Kidney (tissue), 14 donors: ENCODE results near the gene SIAH3. TPM values are rescaled to one million over a fixed set of nuclear protein-coding genes. Genes with fewer than 3 reads are reported as not detected.

Experiments used
- DNase-seq, 5 donors: peaks; one replicate each; pipeline ENCODE4 v3.0.0-alpha.2; 2013 to 2020
- FAIRE-seq: peaks from 2 replicates; lab custom pipeline; 2012; peaks lifted over from hg19 to GRCh38; lab: Jason Lieb, UNC
- H3K27ac ChIP-seq, 2 donors: one replicate each; pipeline ENCODE4 v1.7.0; 2013; ENCODE audit warnings: low read depth in 2 of 2, low read length in 2 of 2, inconsistent platforms in 1 of 2
- H3K27me3 ChIP-seq: one replicate; pipeline ENCODE4 v1.7.1; 2013; ENCODE audit warnings: low read length, inconsistent platforms; ENCODE audit not compliant: control insufficient read depth, insufficient read depth
- H3K36me3 ChIP-seq, 3 donors: one replicate each; pipeline versions ENCODE4 v1.7.0 to v1.7.1; 2013; ENCODE audit warnings: low read length in 3 of 3, control low read depth in 1 of 3, inconsistent platforms in 1 of 3; ENCODE audit not compliant: insufficient read depth in 3 of 3, control insufficient read depth in 2 of 3
- H3K4me1 ChIP-seq, 3 donors: one replicate each; pipeline versions ENCODE4 v1.7.0 to v1.7.1; 2013; ENCODE audit warnings: low read length in 3 of 3, inconsistent platforms in 1 of 3, low read depth in 1 of 3; ENCODE audit not compliant: control insufficient read depth in 2 of 3, insufficient read depth in 2 of 3
- H3K4me3 ChIP-seq, 3 donors: one replicate each; pipeline versions ENCODE4 v1.7.0 to v1.8.1; 2013; ENCODE audit warnings: low read length in 3 of 3, control low read depth in 1 of 3, inconsistent platforms in 1 of 3
- H3K9ac ChIP-seq, 3 donors: one replicate each; pipeline versions ENCODE4 v1.7.0 to v1.7.1; 2013; ENCODE audit warnings: low read length in 3 of 3, control low read depth in 1 of 3, inconsistent platforms in 1 of 3
- H3K9me3 ChIP-seq, 3 donors: one replicate each; pipeline versions ENCODE4 v1.7.0 to v1.7.1; 2013; ENCODE audit warnings: low read length in 3 of 3, control low read depth in 1 of 3, inconsistent platforms in 1 of 3; ENCODE audit not compliant: control insufficient read depth in 2 of 3, insufficient read depth in 1 of 3
- CTCF ChIP-seq: IDR thresholded peaks from 3 replicates; pipeline ENCODE4 v1.5.1; 2012; ENCODE audit warnings: mild to moderate bottlenecking, moderate library complexity, borderline replicate concordance; ENCODE audit not compliant: insufficient read depth; ENCODE audit errors: extremely low read depth
- intact Hi-C: fragments of 100-400 bp; cut with DNase I; formaldehyde crosslinking; loops from one replicate; pipeline ENCODE4 v1.11.1; 2022
- polyA plus RNA-seq: library from polyadenylated mRNA; stranded (reverse); fragments of 350-450 nt; fragmentation: Illumina TruSeq; extraction: RNeasy Lipid Tissue Mini Kit (QIAGEN cat#74804); gene quantifications from one replicate; pipeline ENCODE4 v1.2.3, GENCODE V29; 2014; ENCODE audit warnings: low read depth, low replicate concordance; ENCODE audit not compliant: insufficient read depth
- total RNA-seq: library from RNA; stranded (reverse); fragmentation: NEBNext Ultra II Directional; extraction: Animal tissue kit (Norgen Biotek cat#: 25700); gene quantifications from one replicate; pipeline ENCODE4 v1.2.1, GENCODE V29; 2021
- donor health status: control.
- donor health status: control.
- donor health status: control.
- donor health status: control.
- donor health status: control.
- donor health status: DM: yes; HTN: yes; CAD: no.
- donor health status: Normal renal cell carcinoma (clear cell type).

The SIAH3 gene
- total and polyA plus RNA-seq, 2 donors from 2014 or later: 0.03 to 0.41 TPM

- intact Hi-C loops: no loop called here
- H3K27ac ChIP-seq: peak overlapping the region in 1 of 2 donors; percentile 18
- no peaks in the 10 kb centered on the region for H3K36me3 ChIP-seq
- no peak overlapping the region for H3K4me3 ChIP-seq
- no peaks in the 10 kb centered on the region for H3K27me3 ChIP-seq
- FAIRE-seq (no peak), DNase-seq (peak in 4 of 5 donors; percentile 49 to 87 (median 70))
- no peak for TF ChIP-seq CTCF
- no peak overlapping the region for H3K9ac ChIP-seq
- peaks cover 0 to 21% (median 16%) of the 10 kb centered on the region in 3 donors for H3K4me1 ChIP-seq
- H3K9me3 ChIP-seq: no peaks in the 10 kb centered on the region
Measured at GRCh38 chr13:45847554-45848224, 3.9 kb downstream of the SIAH3 start.

GRCh38 chr13:45846681-45847080 lies 4.9 kb downstream of the SIAH3 start:
- intact Hi-C loops: no loop called here
- H3K4me3 ChIP-seq: no peak overlapping the region
- H3K27me3 ChIP-seq: no peaks in the 10 kb centered on the region
- no peak overlapping the region for H3K27ac ChIP-seq
- TF ChIP-seq CTCF: no peak
- H3K36me3 ChIP-seq: no peaks in the 10 kb centered on the region
- no peaks in the 10 kb centered on the region for H3K9me3 ChIP-seq
- no peak for DNase-seq
- peaks cover 0 to 21% (median 13%) of the 10 kb centered on the region in 3 donors for H3K4me1 ChIP-seq
- H3K9ac ChIP-seq: no peak overlapping the region
- FAIRE-seq: no peak

- H3K4me3 ChIP-seq: no peak overlapping the region
- no peak overlapping the region for H3K9ac ChIP-seq
- no peaks in the 10 kb centered on the region for H3K4me1 ChIP-seq
- no peaks in the 10 kb centered on the region for H3K27me3 ChIP-seq
- no peaks in the 10 kb centered on the region for H3K36me3 ChIP-seq
- H3K27ac ChIP-seq: no peak overlapping the region
- TF ChIP-seq CTCF: no peak
- no peaks in the 10 kb centered on the region for H3K9me3 ChIP-seq
- no peak for DNase-seq
- FAIRE-seq: no peak
- intact Hi-C loops: no loop called here
Measured at GRCh38 chr13:45838171-45838745, 13.3 kb downstream of the SIAH3 start.
